D721Med (cell line): ENCODE measurements around the gene AATK.

Experiments used
- DNase-seq: peaks from one replicate; pipeline ENCODE4 v3.0.0; 2011; ENCODE audit warnings: low spot score; ENCODE audit not compliant: insufficient read length
- FAIRE-seq: peaks from 2 replicates; lab custom pipeline; 2011; peaks lifted over from hg19 to GRCh38; lab: Jason Lieb, UNC
- TF ChIP-seq, protein P1 (sequence below): IDR thresholded peaks from 2 replicates; pipeline ENCODE4 v1.5.1; 2012; ENCODE audit warnings: mild to moderate bottlenecking, control low read depth; ENCODE audit not compliant: insufficient read depth; ENCODE audit errors: missing control alignments

The AATK gene, protein sequence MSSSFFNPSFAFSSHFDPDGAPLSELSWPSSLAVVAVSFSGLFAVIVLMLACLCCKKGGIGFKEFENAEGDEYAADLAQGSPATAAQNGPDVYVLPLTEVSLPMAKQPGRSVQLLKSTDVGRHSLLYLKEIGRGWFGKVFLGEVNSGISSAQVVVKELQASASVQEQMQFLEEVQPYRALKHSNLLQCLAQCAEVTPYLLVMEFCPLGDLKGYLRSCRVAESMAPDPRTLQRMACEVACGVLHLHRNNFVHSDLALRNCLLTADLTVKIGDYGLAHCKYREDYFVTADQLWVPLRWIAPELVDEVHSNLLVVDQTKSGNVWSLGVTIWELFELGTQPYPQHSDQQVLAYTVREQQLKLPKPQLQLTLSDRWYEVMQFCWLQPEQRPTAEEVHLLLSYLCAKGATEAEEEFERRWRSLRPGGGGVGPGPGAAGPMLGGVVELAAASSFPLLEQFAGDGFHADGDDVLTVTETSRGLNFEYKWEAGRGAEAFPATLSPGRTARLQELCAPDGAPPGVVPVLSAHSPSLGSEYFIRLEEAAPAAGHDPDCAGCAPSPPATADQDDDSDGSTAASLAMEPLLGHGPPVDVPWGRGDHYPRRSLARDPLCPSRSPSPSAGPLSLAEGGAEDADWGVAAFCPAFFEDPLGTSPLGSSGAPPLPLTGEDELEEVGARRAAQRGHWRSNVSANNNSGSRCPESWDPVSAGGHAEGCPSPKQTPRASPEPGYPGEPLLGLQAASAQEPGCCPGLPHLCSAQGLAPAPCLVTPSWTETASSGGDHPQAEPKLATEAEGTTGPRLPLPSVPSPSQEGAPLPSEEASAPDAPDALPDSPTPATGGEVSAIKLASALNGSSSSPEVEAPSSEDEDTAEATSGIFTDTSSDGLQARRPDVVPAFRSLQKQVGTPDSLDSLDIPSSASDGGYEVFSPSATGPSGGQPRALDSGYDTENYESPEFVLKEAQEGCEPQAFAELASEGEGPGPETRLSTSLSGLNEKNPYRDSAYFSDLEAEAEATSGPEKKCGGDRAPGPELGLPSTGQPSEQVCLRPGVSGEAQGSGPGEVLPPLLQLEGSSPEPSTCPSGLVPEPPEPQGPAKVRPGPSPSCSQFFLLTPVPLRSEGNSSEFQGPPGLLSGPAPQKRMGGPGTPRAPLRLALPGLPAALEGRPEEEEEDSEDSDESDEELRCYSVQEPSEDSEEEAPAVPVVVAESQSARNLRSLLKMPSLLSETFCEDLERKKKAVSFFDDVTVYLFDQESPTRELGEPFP (N-terminal part only)

DNA sequence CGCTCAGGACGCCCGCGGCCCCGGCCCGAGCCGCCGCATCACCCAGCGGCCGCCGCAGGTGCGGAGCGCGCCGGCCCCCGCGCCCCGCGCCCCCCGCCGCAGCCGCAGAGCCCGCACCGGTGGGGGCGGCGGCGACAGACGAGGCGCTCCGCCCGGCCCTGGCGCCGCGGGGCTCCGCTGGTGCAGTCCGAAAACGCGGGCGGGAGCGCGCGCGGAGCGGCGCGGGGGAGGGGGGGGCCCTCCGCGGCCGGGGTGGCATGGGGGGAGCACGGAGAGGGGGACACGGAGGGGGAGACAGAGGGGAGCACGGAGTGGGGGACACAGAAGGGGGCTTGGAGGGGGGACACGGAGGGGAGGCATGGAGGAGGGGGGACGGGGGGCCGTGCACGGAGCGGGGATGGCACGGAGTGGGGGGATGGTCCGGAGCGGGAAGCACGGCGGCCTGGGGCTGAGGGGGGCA is at the start of gene AATK:
Gene AATK, minus strand, starts transcription at position 189 of the 460 bp plus-strand sequence. CDS start 229 bp downstream, outside the sequence.
- no peak for DNase-seq
- TF ChIP-seq, protein P1, sequence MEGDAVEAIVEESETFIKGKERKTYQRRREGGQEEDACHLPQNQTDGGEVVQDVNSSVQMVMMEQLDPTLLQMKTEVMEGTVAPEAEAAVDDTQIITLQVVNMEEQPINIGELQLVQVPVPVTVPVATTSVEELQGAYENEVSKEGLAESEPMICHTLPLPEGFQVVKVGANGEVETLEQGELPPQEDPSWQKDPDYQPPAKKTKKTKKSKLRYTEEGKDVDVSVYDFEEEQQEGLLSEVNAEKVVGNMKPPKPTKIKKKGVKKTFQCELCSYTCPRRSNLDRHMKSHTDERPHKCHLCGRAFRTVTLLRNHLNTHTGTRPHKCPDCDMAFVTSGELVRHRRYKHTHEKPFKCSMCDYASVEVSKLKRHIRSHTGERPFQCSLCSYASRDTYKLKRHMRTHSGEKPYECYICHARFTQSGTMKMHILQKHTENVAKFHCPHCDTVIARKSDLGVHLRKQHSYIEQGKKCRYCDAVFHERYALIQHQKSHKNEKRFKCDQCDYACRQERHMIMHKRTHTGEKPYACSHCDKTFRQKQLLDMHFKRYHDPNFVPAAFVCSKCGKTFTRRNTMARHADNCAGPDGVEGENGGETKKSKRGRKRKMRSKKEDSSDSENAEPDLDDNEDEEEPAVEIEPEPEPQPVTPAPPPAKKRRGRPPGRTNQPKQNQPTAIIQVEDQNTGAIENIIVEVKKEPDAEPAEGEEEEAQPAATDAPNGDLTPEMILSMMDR, result no peak
- no peak for FAIRE-seq

DNA sequence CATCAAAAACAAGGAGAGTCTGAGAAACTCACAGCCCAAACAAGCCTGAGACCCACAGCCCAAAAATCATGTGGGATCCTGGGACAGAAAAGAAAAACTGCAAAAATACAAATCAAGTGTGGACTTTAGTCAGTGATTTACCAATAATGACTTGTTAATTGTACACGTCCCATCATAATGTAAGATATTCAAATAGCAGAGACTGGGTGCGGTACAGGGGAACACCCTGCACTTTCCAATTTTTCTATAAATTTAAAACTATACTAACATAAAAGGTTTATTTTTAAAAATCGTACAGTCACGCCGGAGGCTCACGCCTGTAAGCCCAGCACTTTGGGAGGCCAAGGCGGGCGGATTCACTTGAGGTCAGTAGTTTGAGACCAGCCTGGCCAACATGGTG is 48.0 kb upstream of the AATK start:
- TF ChIP-seq, protein P1, result no peak
- no peak for DNase-seq
- FAIRE-seq, result no peak

DNA sequence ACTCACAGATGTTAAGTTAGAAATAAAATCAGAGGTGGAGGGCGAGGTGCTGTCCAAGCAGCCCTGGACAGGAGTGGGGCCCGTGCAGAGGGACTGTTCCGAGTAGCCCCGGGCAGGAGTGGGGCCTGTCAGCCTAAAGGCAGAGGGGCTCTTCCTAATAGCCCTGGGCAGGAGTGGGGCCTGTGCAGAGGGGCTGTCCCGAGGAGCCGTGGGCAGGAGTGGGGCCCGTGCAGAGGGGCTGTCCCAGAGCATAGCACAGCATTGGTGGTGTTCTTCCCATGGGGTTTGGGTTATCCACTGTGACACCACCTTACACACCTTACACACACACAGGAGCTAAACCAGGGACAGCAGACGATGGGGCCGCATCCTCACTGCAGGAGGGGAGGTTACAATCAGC is 46.3 kb upstream of the AATK start:
- TF ChIP-seq, protein P1, result no peak
- DNase-seq (no peak), FAIRE-seq (no peak)

DNA sequence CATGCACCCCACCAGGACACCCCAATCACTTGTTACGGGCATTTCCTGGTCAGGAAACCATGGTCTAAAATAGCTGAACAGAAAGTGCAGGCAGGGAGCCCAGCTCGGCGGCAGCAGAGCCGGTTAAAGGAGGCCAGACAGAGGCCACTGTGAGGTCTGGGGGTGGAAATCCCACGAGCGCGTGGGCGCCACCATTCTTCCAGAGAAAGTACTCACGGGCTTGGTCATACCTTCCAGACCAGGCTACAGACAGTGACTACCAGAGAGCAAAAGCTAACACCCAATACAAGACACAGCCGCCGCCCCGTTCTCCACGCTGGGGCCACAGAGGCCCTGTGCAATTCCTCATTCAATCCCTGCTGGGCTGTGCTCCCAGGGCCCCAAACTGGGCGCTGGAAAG is 44.8 kb upstream of the AATK start:
- DNase-seq (no peak), FAIRE-seq (no peak)
- TF ChIP-seq, protein P1, result no peak

DNA sequence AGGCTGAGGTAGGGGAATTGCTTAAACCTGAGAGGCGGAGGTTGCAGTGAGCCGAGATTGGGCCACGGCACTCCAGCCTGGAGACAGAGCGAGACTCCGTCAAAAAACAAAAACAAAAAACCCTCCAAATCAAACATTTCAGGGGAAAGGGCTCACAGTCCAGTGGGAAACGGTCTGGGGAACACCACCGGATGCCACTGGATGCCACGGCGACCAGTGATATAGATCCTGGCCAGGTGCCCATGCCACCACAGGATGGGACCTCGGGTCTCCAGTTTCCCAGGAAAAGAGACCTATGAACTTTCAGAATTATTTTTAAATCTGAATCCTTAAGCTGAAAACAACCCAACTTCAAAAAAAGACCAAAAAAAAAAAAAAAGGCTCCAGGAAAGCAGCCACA is 44.4 kb upstream of the AATK start:
- TF ChIP-seq, protein P1, result no peak
- DNase-seq (no peak), FAIRE-seq (no peak)

DNA sequence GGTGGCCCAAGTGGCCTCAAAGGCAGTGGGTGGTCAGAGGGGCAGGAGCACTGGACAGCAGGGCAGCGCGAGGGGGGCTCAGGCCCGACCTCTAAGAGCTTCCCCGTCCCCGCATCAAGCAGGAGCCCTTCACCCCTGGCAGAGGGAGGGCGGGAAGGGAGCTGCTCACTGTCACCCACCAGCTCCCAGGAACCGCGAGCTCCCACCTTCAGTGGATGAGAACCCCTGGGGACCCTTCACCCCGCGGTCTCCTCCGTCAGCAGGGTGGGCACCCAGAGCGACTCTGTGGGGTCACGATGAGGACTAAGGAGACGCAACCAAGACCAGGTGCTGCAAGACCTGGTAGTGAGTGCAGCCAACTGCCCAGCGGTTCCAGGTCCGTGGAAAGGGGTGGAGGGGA is 43.1 kb upstream of the AATK start:
- DNase-seq (no peak), FAIRE-seq (no peak)
- TF ChIP-seq, protein P1, result no peak
